ENCODE results near the gene RSRC1. TPM values are rescaled to one million over a fixed set of nuclear protein-coding genes. Genes with fewer than 3 reads are reported as not detected.
"Not testable (repeated sequence)": the region's sequence is repeated elsewhere in the genome, so short reads cannot be mapped to it uniquely, and the experiment has no call there.

The RSRC1 gene
- total RNA-seq, 1 experiment from 2014 or later, result 95.2 TPM

- Histone ChIP-seq H3K4me2 (ENCODE audit: low read depth, low read length, poor library complexity, severe bottlenecking) (no peak overlapping the region), H2AFZ (ENCODE audit: low read length) (no peak overlapping the region), H3K4me3 (ENCODE audit: low read length) (no peak overlapping the region), H4K20me1 (ENCODE audit: insufficient read depth, low read depth, low read length) (no peaks in the 10 kb centered on the region), H3K27me3 (ENCODE audit: low read length) (no peaks in the 10 kb centered on the region), H3K79me2 (ENCODE audit: low read length) (peaks cover 12% of the 10 kb centered on the region), H3K9ac (ENCODE audit: low read length) (no peak overlapping the region), H3K9me2 (replicated peaks; ENCODE audit: insufficient read depth, low read length) (no peaks in the 10 kb centered on the region), H3K9me3 (ENCODE audit: low read length) (no peaks in the 10 kb centered on the region), H3K27ac (ENCODE audit: low read length) (no peak overlapping the region), H3K4me1 (ENCODE audit: low read length) (no peaks in the 10 kb centered on the region), H3K36me3 (ENCODE audit: insufficient read depth, low read length) (no peaks in the 10 kb centered on the region)
- DNase-seq, result no peak
These were observed 418.3 kb downstream of the RSRC1 start for GRCh38 chr3:158528076-158528674.

- Histone ChIP-seq H3K4me3 (ENCODE audit: low read length) (no peak overlapping the region), H3K36me3 (ENCODE audit: insufficient read depth, low read length) (no peaks in the 10 kb centered on the region), H3K27ac (ENCODE audit: low read length) (no peak overlapping the region), H4K20me1 (ENCODE audit: insufficient read depth, low read depth, low read length) (no peaks in the 10 kb centered on the region), H2AFZ (ENCODE audit: low read length) (no peak overlapping the region), H3K9ac (ENCODE audit: low read length) (no peak overlapping the region), H3K4me1 (ENCODE audit: low read length) (no peaks in the 10 kb centered on the region), H3K9me2 (replicated peaks; ENCODE audit: insufficient read depth, low read length) (no peaks in the 10 kb centered on the region), H3K4me2 (ENCODE audit: low read depth, low read length, poor library complexity, severe bottlenecking) (no peak overlapping the region), H3K27me3 (ENCODE audit: low read length) (no peaks in the 10 kb centered on the region), H3K9me3 (ENCODE audit: low read length) (no peaks in the 10 kb centered on the region), H3K79me2 (ENCODE audit: low read length) (peaks cover 16% of the 10 kb centered on the region; the same call in 1 of the 2 replicates)
- no peak for DNase-seq
These were observed 421.4 kb downstream of the RSRC1 start for GRCh38 chr3:158531334-158531733.

- no peak overlapping the region for H2AFZ ChIP-seq (ENCODE audit: low read length)
- H4K20me1 ChIP-seq (ENCODE audit: insufficient read depth, low read depth, low read length), result no peaks in the 10 kb centered on the region
- peak; percentile 81 for DNase-seq
- no peaks in the 10 kb centered on the region for H3K36me3 ChIP-seq (ENCODE audit: insufficient read depth, low read length)
- no peaks in the 10 kb centered on the region for H3K27me3 ChIP-seq (ENCODE audit: low read length)
- no peaks in the 10 kb centered on the region for H3K9me2 ChIP-seq (replicated peaks; ENCODE audit: insufficient read depth, low read length)
- H3K27ac ChIP-seq (ENCODE audit: low read length), result no peak overlapping the region
- no peak overlapping the region for H3K4me2 ChIP-seq (ENCODE audit: low read depth, low read length, poor library complexity, severe bottlenecking)
- H3K4me1 ChIP-seq (ENCODE audit: low read length), result no peaks in the 10 kb centered on the region
- H3K9ac ChIP-seq (ENCODE audit: low read length), result no peak overlapping the region
- no peaks in the 10 kb centered on the region for H3K9me3 ChIP-seq (ENCODE audit: low read length)
- no peak overlapping the region for H3K4me3 ChIP-seq (ENCODE audit: low read length)
- H3K79me2 ChIP-seq (ENCODE audit: low read length), result peaks cover 12% of the 10 kb centered on the region; the same call in 1 of the 2 replicates
These were observed 422.3 kb downstream of the RSRC1 start for GRCh38 chr3:158532099-158532734.

GRCh38 chr3:158535918-158536317 lies 426.0 kb downstream of the RSRC1 start:
- no peak overlapping the region for H3K4me2 ChIP-seq (ENCODE audit: low read depth, low read length, poor library complexity, severe bottlenecking)
- H3K9me2 ChIP-seq (replicated peaks; ENCODE audit: insufficient read depth, low read length), result no peaks in the 10 kb centered on the region
- H4K20me1 ChIP-seq (ENCODE audit: insufficient read depth, low read depth, low read length), result no peaks in the 10 kb centered on the region
- H3K79me2 ChIP-seq (ENCODE audit: low read length), result 0 out of 2 replicates have a peak, but pooled peaks cover 4% of the 10 kb centered on the region
- no peaks in the 10 kb centered on the region for H3K36me3 ChIP-seq (ENCODE audit: insufficient read depth, low read length)
- H3K4me1 ChIP-seq (ENCODE audit: low read length), result no peaks in the 10 kb centered on the region
- H3K9me3 ChIP-seq (ENCODE audit: low read length), result no peaks in the 10 kb centered on the region
- H3K9ac ChIP-seq (ENCODE audit: low read length), result no peak overlapping the region
- no peak for DNase-seq
- H3K27me3 ChIP-seq (ENCODE audit: low read length), result no peaks in the 10 kb centered on the region
- H3K4me3 ChIP-seq (ENCODE audit: low read length), result no peak overlapping the region
- no peak overlapping the region for H2AFZ ChIP-seq (ENCODE audit: low read length)
- H3K27ac ChIP-seq (ENCODE audit: low read length), result no peak overlapping the region

GRCh38 chr3:158539414-158540014 lies 429.6 kb downstream of the RSRC1 start:
- Histone ChIP-seq H3K4me2 (ENCODE audit: low read depth, low read length, poor library complexity, severe bottlenecking) (no peak overlapping the region), H3K9me2 (replicated peaks; ENCODE audit: insufficient read depth, low read length) (no peaks in the 10 kb centered on the region), H3K4me3 (ENCODE audit: low read length) (no peak overlapping the region), H3K36me3 (ENCODE audit: insufficient read depth, low read length) (peaks cover 12% of the 10 kb centered on the region; the same call in 1 of the 2 replicates), H3K9ac (ENCODE audit: low read length) (no peak overlapping the region), H4K20me1 (ENCODE audit: insufficient read depth, low read depth, low read length) (no peaks in the 10 kb centered on the region), H3K9me3 (ENCODE audit: low read length) (no peaks in the 10 kb centered on the region), H3K4me1 (ENCODE audit: low read length) (no peaks in the 10 kb centered on the region), H3K27me3 (ENCODE audit: low read length) (no peaks in the 10 kb centered on the region), H3K79me2 (ENCODE audit: low read length) (no peaks in the 10 kb centered on the region), H2AFZ (ENCODE audit: low read length) (no peak overlapping the region), H3K27ac (ENCODE audit: low read length) (no peak overlapping the region)
- peak; percentile 77 for DNase-seq

GRCh38 chr3:158540066-158540465 lies 430.2 kb downstream of the RSRC1 start:
- H3K36me3 ChIP-seq (ENCODE audit: insufficient read depth, low read length), result peaks cover 16% of the 10 kb centered on the region; the same call in 1 of the 2 replicates
- no peaks in the 10 kb centered on the region for H3K4me1 ChIP-seq (ENCODE audit: low read length)
- no peaks in the 10 kb centered on the region for H3K27me3 ChIP-seq (ENCODE audit: low read length)
- H3K4me3 ChIP-seq (ENCODE audit: low read length), result no peak overlapping the region
- no peaks in the 10 kb centered on the region for H3K79me2 ChIP-seq (ENCODE audit: low read length)
- H3K4me2 ChIP-seq (ENCODE audit: low read depth, low read length, poor library complexity, severe bottlenecking), result no peak overlapping the region
- H3K9me3 ChIP-seq (ENCODE audit: low read length), result no peaks in the 10 kb centered on the region
- H4K20me1 ChIP-seq (ENCODE audit: insufficient read depth, low read depth, low read length), result no peaks in the 10 kb centered on the region
- no peaks in the 10 kb centered on the region for H3K9me2 ChIP-seq (replicated peaks; ENCODE audit: insufficient read depth, low read length)
- no peak overlapping the region for H3K9ac ChIP-seq (ENCODE audit: low read length)
- H2AFZ ChIP-seq (ENCODE audit: low read length), result no peak overlapping the region
- no peak overlapping the region for H3K27ac ChIP-seq (ENCODE audit: low read length)
- DNase-seq, result no peak

- no peak overlapping the region for H3K4me2 ChIP-seq (ENCODE audit: low read depth, low read length, poor library complexity, severe bottlenecking)
- DNase-seq, result no peak
- H3K79me2 ChIP-seq (ENCODE audit: low read length), result no peaks in the 10 kb centered on the region
- no peaks in the 10 kb centered on the region for H3K4me1 ChIP-seq (ENCODE audit: low read length)
- H4K20me1 ChIP-seq (ENCODE audit: insufficient read depth, low read depth, low read length), result no peaks in the 10 kb centered on the region
- no peak overlapping the region for H3K4me3 ChIP-seq (ENCODE audit: low read length)
- H3K27ac ChIP-seq (ENCODE audit: low read length), result no peak overlapping the region
- H2AFZ ChIP-seq (ENCODE audit: low read length), result no peak overlapping the region
- H3K36me3 ChIP-seq (ENCODE audit: insufficient read depth, low read length), result peaks cover 36% of the 10 kb centered on the region
- H3K9me2 ChIP-seq (replicated peaks; ENCODE audit: insufficient read depth, low read length), result no peaks in the 10 kb centered on the region
- H3K9me3 ChIP-seq (ENCODE audit: low read length), result no peaks in the 10 kb centered on the region
- no peaks in the 10 kb centered on the region for H3K27me3 ChIP-seq (ENCODE audit: low read length)
- no peak overlapping the region for H3K9ac ChIP-seq (ENCODE audit: low read length)
These were observed 438.8 kb downstream of the RSRC1 start for GRCh38 chr3:158548691-158549090.

GRCh38 chr3:158549938-158550337 lies 440.0 kb downstream of the RSRC1 start:
- not testable (repeated sequence) for H3K9ac ChIP-seq (ENCODE audit: low read length); H3K79me2 ChIP-seq (ENCODE audit: low read length); H3K4me3 ChIP-seq (ENCODE audit: low read length); H3K27me3 ChIP-seq (ENCODE audit: low read length); H3K9me3 ChIP-seq (ENCODE audit: low read length); H3K9me2 ChIP-seq (replicated peaks; ENCODE audit: insufficient read depth, low read length); H3K4me2 ChIP-seq (ENCODE audit: low read depth, low read length, poor library complexity, severe bottlenecking); DNase-seq; H3K27ac ChIP-seq (ENCODE audit: low read length); H2AFZ ChIP-seq (ENCODE audit: low read length); H4K20me1 ChIP-seq (ENCODE audit: insufficient read depth, low read depth, low read length); H3K4me1 ChIP-seq (ENCODE audit: low read length)
- peaks cover 24% of the 10 kb centered on the region for H3K36me3 ChIP-seq (ENCODE audit: insufficient read depth, low read length)

All from Karpas-422 (cell line).